Uterus (tissue), 4 donors: ENCODE measurements around the gene MASP1. TPM values are rescaled to one million over a fixed set of nuclear protein-coding genes. Genes with fewer than 3 reads are reported as not detected.

Experiments
- DNase-seq, 2 donors: peaks; one replicate each; pipeline ENCODE4 v3.0.0-alpha.2; 2019 to 2020
- H3K27ac ChIP-seq, 2 donors: fragments of 200-600 bp; sonication (generic); 1 replicate in 1 of 2; 2 replicates in 1 of 2; pipeline ENCODE4 v1.5.1; 2016 to 2018
- H3K27me3 ChIP-seq, 2 donors: fragments of 200-600 bp; sonication (generic); one replicate each; pipeline ENCODE4 v1.5.1; 2018 to 2019; ENCODE audit warnings: control low read depth in 1 of 2
- H3K36me3 ChIP-seq, 2 donors: fragments of 200-600 bp; sonication (generic); one replicate each; pipeline ENCODE4 v1.5.1; 2019; ENCODE audit warnings: control low read depth in 1 of 2
- H3K4me1 ChIP-seq, 2 donors: fragments of 200-600 bp; sonication (generic); one replicate each; pipeline ENCODE4 v1.5.1; 2018 to 2019; ENCODE audit warnings: control low read depth in 1 of 2
- H3K4me3 ChIP-seq, 2 donors: fragments of 200-600 bp; sonication (generic); 1 replicate in 1 of 2; 2 replicates in 1 of 2; pipeline ENCODE4 v1.5.1; 2018 to 2019; ENCODE audit warnings: mild to moderate bottlenecking in 1 of 2
- H3K9me3 ChIP-seq, 2 donors: fragments of 200-600 bp; sonication (generic); one replicate each; pipeline ENCODE4 v1.5.1; 2019; ENCODE audit warnings: control low read depth in 1 of 2
- POLR2A ChIP-seq, 2 donors: fragments of 450-650 bp; IDR thresholded peaks; one replicate each; pipeline ENCODE4 v1.6.1; 2016; ENCODE audit warnings: antibody characterized with exemption in 2 of 2, mild to moderate bottlenecking in 1 of 2, moderate library complexity in 1 of 2
- intact Hi-C: fragments of 100-400 bp; cut with DNase I; formaldehyde crosslinking; loops from one replicate; pipeline ENCODE4 v1.15.1; 2023; ENCODE audit warnings: low total_unique reads
- total RNA-seq, 4 donors: library from RNA; depleted of rRNA in 3 of 4; stranded (reverse); fragments of >200 nt in 3 of 4; gene quantifications; one replicate each; pipeline versions ENCODE4 v1.1.0 to v1.2.4, GENCODE V29; 2014 to 2023
- TF ChIP-seq, protein P1 (sequence below), 4 experiments: fragments of 200-600 bp in 2 of 4; fragments of 450-650 bp in 2 of 4; sonication (generic) in 2 of 4; IDR thresholded peaks; one replicate each; pipeline ENCODE4 v1.5.1; 2016 to 2019; ENCODE audit warnings: antibody characterized with exemption in 4 of 4, mild to moderate bottlenecking in 2 of 4, moderate library complexity in 1 of 4
- donor health status: DM: yes; HTN: yes; CAD: no.

MASP1 gene
- total RNA-seq, 4 donors from 2014 or later = 25.3 to 121 (median 84.4) TPM

DNA sequence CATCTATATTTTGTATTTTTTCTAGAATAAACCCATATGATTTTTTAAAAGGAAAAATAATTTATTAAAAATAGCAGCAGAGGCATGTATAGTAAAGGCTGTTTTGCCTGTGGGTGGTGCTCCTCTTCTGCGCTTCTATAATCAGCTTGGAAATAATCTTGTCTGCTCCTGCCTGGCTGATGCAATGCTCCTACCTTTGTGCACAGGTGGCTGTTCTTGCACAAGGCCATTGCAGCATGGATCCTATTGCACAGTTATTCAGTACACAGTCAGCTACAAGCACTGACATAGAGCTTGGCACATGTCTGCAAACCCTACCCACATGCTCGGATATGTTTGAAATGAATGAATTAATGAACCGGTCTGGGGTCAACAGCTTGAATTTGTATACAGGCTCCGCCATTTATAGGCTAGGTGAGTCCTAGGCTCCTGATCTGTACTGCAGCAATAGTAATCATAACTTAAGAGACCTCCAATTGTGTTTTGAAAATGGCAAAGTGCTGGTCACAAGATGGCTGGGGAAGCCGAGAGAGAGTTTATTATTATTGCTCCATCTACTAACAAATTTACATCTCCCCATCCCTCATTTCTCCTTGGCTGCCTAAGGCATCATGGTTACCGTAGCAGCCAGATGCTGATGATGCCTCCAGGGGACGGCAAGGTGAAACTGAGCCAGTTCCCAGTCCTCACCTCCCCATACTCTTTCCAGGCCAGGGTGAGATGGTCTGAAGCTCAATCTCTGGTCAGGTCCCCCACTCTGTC, 94.8 kb downstream of the MASP1 start:
- Histone ChIP-seq H3K27me3 (no peaks in the 10 kb centered on the region), H3K9me3 (no peaks in the 10 kb centered on the region), H3K36me3 (no peaks in the 10 kb centered on the region), H3K4me3 (no peak overlapping the region), H3K27ac (no peak overlapping the region), H3K4me1 (no peaks in the 10 kb centered on the region)
- TF ChIP-seq POLR2A (IDR thresholded peaks at IDR 0.05) = no peak
- TF ChIP-seq, protein P1, sequence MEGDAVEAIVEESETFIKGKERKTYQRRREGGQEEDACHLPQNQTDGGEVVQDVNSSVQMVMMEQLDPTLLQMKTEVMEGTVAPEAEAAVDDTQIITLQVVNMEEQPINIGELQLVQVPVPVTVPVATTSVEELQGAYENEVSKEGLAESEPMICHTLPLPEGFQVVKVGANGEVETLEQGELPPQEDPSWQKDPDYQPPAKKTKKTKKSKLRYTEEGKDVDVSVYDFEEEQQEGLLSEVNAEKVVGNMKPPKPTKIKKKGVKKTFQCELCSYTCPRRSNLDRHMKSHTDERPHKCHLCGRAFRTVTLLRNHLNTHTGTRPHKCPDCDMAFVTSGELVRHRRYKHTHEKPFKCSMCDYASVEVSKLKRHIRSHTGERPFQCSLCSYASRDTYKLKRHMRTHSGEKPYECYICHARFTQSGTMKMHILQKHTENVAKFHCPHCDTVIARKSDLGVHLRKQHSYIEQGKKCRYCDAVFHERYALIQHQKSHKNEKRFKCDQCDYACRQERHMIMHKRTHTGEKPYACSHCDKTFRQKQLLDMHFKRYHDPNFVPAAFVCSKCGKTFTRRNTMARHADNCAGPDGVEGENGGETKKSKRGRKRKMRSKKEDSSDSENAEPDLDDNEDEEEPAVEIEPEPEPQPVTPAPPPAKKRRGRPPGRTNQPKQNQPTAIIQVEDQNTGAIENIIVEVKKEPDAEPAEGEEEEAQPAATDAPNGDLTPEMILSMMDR (IDR thresholded peaks at IDR 0.05) = no peak
- intact Hi-C loops = no loop called here
- DNase-seq = no peak

DNA sequence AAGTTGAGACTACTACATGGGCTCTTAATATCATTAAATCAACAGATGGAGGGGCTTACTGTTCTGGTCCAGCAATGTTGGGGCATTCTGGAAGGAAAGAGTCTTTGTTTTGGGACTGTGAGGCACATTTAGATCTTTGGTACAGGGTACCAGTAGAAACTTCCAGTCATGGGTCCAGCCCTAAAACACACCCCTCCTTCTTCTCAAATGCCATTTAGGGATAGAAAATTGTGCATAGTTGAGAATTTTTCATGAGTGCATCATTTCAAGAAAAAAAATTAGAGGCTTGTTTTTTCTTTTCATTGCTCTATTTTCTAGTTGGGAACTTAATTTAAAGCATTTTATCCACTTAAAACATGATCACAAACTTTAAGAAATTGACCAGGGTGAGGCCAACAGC, 98.4 kb downstream of the MASP1 start:
- no peak for DNase-seq
- Histone ChIP-seq H3K27ac (no peak overlapping the region), H3K9me3 (no peaks in the 10 kb centered on the region)

DNA sequence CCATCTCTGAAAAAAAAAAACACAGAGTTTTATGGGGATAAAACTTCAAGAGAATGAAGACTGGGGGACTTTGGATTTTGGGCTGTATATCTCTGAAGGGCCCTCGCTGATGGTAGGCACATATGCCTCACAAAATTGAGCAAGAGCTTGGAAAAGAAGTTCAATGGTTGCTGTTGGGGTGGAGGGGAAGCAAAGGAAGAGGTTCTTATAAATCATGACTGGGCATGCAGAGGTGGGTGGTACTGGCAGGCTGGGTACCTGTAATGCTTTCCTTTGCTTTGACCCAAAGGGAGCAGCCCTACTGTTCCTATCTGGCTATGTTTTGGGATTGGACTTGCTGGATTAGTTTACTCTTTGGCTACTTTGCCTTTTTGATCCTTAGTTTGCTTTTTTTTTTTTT, 100.3 kb downstream of the MASP1 start:
- intact Hi-C loops = no loop called here
- Histone ChIP-seq H3K36me3 (no peaks in the 10 kb centered on the region), H3K4me3 (no peak overlapping the region), H3K9me3 (no peaks in the 10 kb centered on the region), H3K27ac (no peak overlapping the region), H3K4me1 (no peaks in the 10 kb centered on the region), H3K27me3 (no peaks in the 10 kb centered on the region)
- TF ChIP-seq POLR2A (IDR thresholded peaks at IDR 0.05) = no peak
- TF ChIP-seq, protein P1 (IDR thresholded peaks at IDR 0.05) = no peak
- DNase-seq = no peak

More for the DNA sequence above, 98.4 kb downstream of the MASP1 start:
- H3K4me3 ChIP-seq = no peak overlapping the region
- intact Hi-C loops = no loop called here
- TF ChIP-seq, protein P1 (IDR thresholded peaks at IDR 0.05) = no peak
- TF ChIP-seq POLR2A (IDR thresholded peaks at IDR 0.05) = no peak
- no peaks in the 10 kb centered on the region for H3K4me1 ChIP-seq
- no peaks in the 10 kb centered on the region for H3K27me3 ChIP-seq
- H3K36me3 ChIP-seq = no peaks in the 10 kb centered on the region

DNA sequence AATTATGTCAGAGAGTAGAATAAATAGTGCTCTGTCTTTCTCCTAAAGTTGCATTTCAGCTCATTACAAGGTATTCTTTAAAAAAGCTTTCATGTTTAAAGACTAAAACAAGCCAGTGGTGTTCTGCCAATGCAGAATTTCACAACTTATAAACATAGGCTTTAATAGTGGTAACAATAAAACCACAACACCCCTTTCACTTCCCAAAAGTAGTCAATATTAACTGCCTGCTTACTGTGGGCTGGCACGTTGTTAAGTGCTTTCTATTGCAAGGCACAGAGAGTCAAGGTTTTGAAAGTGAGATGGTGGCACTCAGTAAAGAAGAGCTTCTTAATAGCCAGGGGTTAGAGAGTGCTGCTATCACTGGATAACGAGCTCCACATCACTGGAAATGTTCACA, 102.6 kb downstream of the MASP1 start:
- H3K27ac ChIP-seq = no peak overlapping the region
- TF ChIP-seq, protein P1 (IDR thresholded peaks at IDR 0.05) = no peak
- TF ChIP-seq POLR2A (IDR thresholded peaks at IDR 0.05) = no peak
- H3K27me3 ChIP-seq = no peaks in the 10 kb centered on the region
- H3K4me1 ChIP-seq = no peaks in the 10 kb centered on the region
- H3K9me3 ChIP-seq = no peaks in the 10 kb centered on the region
- no peak for DNase-seq
- no peak overlapping the region for H3K4me3 ChIP-seq
- intact Hi-C loops = no loop called here
- no peaks in the 10 kb centered on the region for H3K36me3 ChIP-seq

DNA sequence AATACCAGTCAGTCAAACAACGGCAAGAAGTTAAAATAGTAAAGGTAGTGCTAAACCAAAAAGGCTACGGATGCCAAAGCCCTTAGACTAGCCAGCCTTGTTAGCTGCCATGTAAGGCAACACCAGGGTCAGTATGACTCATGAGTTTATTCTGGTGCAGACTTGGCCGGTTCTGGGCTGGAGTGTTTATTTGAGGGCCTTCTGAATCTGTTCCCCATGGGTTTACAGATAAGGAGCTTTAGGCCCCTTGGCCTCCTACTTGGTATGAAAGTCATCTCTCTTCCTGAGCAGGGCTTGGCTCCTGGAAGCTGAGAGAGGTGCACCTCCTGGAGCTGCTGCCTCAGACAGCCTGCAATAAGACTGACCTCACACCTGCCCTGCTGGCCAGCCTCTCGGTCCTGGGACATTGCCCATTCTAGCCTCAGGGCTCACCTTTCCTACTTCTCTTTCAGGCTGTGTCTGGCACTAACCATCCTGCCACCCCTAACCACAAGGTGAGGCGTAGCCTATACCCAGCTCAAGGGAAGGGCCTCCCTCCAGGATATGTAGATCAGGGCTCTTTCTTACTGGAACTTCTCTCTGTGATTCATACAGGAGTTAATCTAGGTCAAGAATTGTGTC, 104.6 kb downstream of the MASP1 start:
- intact Hi-C loops = no loop called here
- Histone ChIP-seq H3K36me3 (no peaks in the 10 kb centered on the region), H3K27ac (peak overlapping the region; percentile 72 to 74), H3K4me1 (no peaks in the 10 kb centered on the region), H3K4me3 (no peak overlapping the region), H3K27me3 (no peaks in the 10 kb centered on the region), H3K9me3 (no peaks in the 10 kb centered on the region)
- peak; percentile 47 to 66 for DNase-seq
- TF ChIP-seq POLR2A (IDR thresholded peaks at IDR 0.05) = no peak
- TF ChIP-seq, protein P1 (IDR thresholded peaks at IDR 0.05) = no peak
